Measurements from ENCODE around the gene IL6ST.
"Not testable (repeated sequence)": the region's sequence is repeated elsewhere in the genome, so short reads cannot be mapped to it uniquely, and the experiment has no call there.

Gene IL6ST

GRCh38 chr5:55994495-55994997 is at the start of gene IL6ST:
IL6ST (minus strand) TSS chr5:55994963; CDS start chr5:55976278, 18,685 bp downstream.
- no peak for FAIRE-seq

DNA sequence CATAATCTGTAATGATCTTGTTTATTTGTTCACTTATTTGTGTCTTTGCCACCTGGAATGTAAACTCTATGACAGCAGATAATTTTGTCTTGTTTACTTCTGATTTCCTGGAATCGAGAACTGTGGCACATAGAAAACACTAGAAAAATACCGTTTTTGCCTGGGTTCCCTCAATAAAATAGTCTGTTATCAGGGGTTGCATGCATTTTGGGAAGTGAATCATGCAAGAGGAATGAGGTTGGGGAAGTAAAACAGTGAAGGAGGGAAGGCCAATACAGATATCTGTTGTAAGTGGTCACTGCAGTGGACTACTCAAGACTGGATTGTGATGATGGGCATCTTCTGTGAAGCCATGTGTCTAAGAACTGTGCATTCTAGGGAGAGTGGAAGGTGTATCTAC is 45.2 kb upstream of the IL6ST start:
- FAIRE-seq, result no peak

- not testable (repeated sequence) for FAIRE-seq
Measured at GRCh38 chr5:56038206-56038605, 43.4 kb upstream of the IL6ST start.

DNA sequence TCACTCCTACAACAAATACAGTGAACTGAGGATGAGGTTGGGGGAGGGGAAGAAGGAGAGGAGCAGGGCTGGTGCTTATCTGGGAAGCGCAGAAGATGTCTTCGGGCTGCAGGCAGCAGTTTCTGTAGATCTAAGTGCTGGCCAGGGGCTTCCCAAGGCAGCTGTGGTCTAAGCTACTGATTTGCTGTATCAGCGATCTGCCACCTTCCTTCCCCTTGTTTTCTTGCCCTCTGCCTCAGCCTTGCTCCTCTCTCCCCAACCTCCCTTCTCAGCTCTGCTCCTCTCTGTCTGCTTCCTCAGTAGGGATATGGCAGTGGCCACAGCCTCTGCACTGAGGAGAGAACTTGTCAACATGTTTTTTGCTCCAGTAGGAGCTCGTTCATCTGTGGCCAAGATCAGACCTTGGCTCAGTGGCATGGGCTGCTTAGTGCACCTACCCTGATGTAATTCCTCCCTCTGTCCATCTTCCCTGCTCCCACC is 42.8 kb upstream of the IL6ST start:
- FAIRE-seq, result no peak

- FAIRE-seq, result not testable (repeated sequence)
Measured at GRCh38 chr5:56035394-56035793, 40.6 kb upstream of the IL6ST start.

DNA sequence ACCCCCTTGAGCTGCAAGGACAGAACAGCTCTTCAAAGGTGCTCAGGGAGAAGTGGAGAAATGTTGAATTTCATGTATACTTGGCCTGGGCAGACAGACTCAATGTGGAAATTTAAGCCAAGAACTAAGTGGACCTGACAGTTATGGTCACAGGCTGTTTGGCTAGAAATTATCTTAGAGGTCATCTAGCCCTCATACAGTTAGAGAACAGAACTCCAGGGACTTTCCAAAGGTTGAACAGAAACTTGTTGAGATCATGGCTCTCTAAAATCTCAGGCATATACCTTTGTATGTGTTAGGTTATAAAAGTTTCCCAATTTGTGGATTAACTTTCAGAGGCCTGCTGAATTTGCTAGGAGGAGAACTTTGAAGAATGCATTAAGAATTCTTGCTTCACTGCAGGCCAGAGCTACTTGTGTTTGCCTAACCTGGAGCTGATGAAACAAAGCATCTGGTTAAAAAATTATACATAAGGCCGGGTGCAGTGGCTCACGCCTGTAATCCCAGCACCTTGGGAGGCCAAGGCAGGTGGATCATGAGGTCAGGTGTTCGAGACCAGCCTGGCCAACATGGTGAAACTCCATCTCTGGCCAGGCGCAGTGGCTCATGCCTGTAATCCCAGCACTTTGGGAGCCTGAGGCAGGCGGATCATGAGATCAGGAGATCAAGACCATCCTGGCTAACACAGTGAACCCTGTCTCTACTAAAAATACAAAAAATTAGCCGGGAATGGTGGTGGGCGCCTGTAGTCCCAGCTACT is 35.3 kb upstream of the IL6ST start:
- not testable (repeated sequence) for FAIRE-seq

GRCh38 chr5:56029457-56029856 is 34.7 kb upstream of the IL6ST start:
- no peak for FAIRE-seq

DNA sequence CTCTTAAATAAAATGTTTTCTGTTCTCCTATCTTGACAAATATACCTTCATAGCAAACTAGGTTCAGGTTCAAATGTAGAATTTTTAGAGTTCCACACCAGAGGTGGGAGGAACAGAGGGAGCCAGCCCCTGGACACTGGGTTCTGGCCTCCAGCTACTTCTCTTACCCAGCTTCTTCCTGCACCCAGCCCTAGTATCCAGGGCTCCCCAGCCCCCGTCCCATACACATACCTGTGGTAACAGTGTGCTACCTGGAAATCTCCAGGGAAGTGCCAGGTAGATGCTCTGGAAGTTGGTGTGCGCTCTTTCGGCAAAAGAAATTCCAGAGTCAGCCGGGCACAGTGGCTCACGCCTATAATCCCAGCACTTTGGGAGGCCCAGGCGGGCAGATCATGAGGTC is 33.9 kb upstream of the IL6ST start:
- FAIRE-seq, result no peak

GRCh38 chr5:56026863-56027300 is 32.1 kb upstream of the IL6ST start:
- FAIRE-seq, result no peak

GRCh38 chr5:56025151-56025885 is 30.6 kb upstream of the IL6ST start:
- FAIRE-seq, result no peak

DNA sequence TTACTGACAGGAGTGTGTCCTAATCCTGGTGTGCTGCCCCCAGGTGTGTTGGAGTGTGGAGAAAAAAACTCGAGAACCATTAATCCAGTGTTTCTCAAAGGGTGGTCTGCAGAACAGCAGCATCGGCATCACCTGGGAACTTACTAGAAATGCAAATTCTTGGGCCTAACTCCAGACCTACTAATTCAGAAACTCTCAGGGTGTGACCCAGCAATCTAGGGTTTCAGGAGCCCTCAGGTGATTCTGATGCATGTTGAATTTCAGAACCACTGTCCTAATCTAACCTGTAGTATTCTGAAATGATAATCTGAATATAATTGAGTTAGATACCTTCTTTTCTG is 30.0 kb upstream of the IL6ST start:
- FAIRE-seq, result no peak

GRCh38 chr5:56023296-56023695 is 28.5 kb upstream of the IL6ST start:
- no peak for FAIRE-seq

- FAIRE-seq, result no peak
Measured at GRCh38 chr5:56019306-56020272, 24.8 kb upstream of the IL6ST start.

- FAIRE-seq, result no peak
Measured at GRCh38 chr5:56018832-56019231, 24.1 kb upstream of the IL6ST start.

DNA sequence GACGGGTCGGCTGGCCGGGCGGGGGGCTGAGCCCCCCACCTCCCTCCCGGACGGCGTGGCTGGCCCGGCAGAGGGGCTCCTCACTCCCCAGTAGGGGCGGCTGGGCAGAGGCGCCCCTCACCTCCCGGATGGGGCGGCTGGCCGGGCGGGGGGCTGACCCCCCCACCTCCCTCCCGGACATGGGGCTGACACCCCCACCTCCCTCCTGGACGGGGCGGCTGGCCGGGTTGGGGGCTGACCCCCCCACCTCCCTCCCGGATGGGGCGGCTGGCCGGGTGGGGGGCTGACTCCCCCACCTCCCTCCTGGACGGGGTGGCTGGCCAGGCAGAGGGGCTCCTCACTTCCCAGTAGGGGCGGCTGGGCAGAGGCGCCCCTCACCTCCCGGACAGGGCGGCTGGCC is 19.9 kb upstream of the IL6ST start:
- not testable (repeated sequence) for FAIRE-seq

- FAIRE-seq, result not testable (repeated sequence)
Measured at GRCh38 chr5:56013939-56014338, 19.2 kb upstream of the IL6ST start.

GRCh38 chr5:56012281-56012963 is 17.7 kb upstream of the IL6ST start:
- no peak for FAIRE-seq

DNA sequence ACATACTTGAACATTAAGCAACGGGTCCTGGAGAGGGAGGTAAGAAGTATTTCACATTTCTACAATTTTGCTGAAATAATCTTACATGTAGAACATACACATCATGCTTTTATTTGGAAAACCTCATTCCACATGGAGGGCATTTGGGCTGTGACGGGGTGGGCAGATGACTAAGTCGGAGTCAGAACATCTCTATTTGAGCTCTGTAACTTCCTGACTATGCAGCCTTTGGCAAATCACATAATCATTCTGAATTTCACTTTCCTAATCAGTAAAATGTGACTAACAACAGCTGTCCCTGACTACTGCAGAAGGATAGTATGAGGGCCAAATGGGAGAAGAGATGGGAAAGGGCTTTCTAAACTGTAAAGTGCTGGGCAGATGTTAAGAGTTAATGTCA is 17.1 kb upstream of the IL6ST start:
- FAIRE-seq, result no peak

GRCh38 chr5:56010431-56010830 is 15.7 kb upstream of the IL6ST start:
- no peak for FAIRE-seq

DNA sequence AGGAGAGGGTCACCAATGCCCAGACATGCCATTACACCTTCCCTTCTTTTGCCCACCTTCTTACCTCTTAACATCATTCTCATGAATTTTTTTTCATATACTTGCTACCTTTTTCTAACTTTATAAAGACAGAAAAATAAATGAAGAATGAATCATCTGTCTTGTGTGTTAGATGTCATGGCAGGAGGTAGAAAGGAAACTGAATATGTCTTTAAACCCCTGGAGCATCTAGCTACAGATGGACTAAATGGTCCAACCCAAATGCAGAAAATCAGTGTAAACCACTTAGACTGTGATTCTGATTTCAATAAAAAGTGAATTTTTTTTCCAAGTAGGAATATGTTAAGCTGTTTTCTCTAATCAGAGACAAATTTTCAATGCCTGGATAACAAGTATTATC is 11.8 kb upstream of the IL6ST start:
- no peak for FAIRE-seq

DNA sequence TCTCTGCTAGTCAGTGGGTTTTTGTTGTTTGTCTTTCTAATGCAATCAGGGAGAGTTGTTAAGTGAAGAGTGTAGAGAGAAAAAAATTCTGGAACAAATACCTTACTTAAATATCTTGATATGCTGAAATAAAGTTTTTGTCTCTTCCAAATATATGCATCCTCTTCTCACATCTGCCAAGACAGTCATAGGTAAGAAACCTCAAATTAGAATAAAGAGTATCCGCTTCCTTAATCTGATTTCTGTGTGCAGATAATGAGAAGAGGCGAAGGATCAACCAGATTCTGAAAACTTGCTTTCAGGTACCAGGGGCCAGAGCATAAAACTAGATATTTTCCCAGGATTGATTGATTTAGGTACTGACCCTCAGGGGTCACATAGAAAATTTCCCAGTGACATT is 11.3 kb upstream of the IL6ST start:
- FAIRE-seq, result no peak

DNA sequence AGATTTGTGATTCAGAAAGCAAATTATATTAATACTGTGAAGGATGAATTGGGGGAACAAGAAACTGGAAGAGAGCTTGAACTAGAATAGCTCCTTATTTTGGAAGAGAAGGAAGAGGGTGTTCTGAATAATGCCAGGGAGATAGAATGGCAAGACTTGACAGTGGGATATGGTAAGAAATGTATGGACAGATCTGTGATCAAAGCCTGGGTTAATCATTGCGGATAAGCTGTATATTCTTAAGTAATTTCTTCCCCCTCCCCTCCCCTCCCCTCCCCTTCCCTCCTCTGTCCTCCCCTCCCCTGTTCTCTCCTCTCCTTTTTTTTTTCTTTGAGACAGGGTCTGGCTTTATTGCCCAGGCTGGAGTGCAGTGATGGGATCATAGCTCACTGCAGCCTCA is 10.1 kb upstream of the IL6ST start:
- no peak for FAIRE-seq

Data from colon (tissue), 2 donors.